ENCODE results near the gene FGF14. TPM values are rescaled to one million over a fixed set of nuclear protein-coding genes. Genes with fewer than 3 reads are reported as not detected.
A peak's percentile ranks its signal among the peaks of the same experiment; 100 is the strongest.

The FGF14 gene
- total RNA-seq, 4 donors from 2014 or later = 0.04 to 1.4 (median 0.38) TPM

DNA sequence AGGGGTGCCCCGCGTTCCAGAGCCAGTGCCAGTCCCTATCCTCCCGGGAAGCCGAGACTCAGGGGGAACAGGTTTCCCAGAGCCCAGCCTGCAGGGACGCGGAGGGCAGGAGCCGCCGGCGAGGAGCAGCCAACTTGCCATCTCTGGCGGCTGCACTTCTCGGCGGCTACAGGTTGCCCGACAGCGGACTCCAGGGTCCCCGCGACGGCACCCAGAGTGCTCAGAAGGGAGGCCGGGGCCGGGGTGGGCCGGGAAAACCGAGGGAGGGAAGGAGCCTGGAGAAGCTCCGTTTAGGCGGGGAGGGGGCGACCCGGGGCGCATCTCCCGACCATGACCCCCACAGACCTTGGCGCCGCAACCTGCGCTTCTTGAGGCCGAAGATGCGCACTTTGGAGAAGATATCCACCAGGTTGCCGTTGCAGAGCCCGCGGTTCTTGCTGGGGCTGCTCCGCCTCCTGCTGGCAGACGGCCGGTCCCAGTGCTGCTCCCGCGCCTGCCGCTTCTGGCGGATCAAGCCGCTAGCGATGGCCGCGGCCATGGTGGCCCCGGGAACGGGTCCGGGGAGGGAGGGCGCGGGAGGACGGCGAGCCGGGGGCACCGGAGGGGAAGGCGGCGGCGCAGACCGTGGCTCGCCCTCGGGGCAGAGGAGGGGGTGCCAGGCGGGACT, 485.6 kb downstream of the FGF14 start:
- peak in 1 of 2 donors; percentile 7 for DNase-seq
- H3K4me3 ChIP-seq (replicated peaks in 1 of 3) = peak overlapping the region in 1 of 3 donors; percentile 6
- intact Hi-C loops (cut with DNase I) = no loop called here
- TF ChIP-seq CTCF (IDR thresholded peaks at IDR 0.05) (peak in 1 of 6 experiments; percentile 10), POLR2A (IDR thresholded peaks at IDR 0.05) (no peak)
- H3K4me1 ChIP-seq = peaks cover 9 to 28% of the 10 kb centered on the region in 2 donors
- 3 to 14% methylated on average over 20 to 27 of the region's 62 CpGs for WGBS, 2 donors
- H3K9me3 ChIP-seq = no peaks in the 10 kb centered on the region
- peaks cover 10% of the 10 kb centered on the region for H3K27me3 ChIP-seq
- H3K36me3 ChIP-seq = no peaks in the 10 kb centered on the region
- no peak overlapping the region for H3K27ac ChIP-seq

- Histone ChIP-seq H3K9me3 (no peaks in the 10 kb centered on the region), H3K36me3 (no peaks in the 10 kb centered on the region), H3K4me3 (replicated peaks in 1 of 3) (no peak overlapping the region), H3K27ac (no peak overlapping the region), H3K4me1 (peaks cover 9 to 28% of the 10 kb centered on the region in 2 donors), H3K27me3 (peaks cover 10% of the 10 kb centered on the region)
- DNase-seq = no peak
- WGBS, 2 donors = 7 to 10% methylated on average over 11 to 13 of the region's 13 CpGs
- intact Hi-C loops (cut with DNase I) = no loop called here
- TF ChIP-seq CTCF (IDR thresholded peaks at IDR 0.05) = no peak
- no peak for TF ChIP-seq POLR2A (IDR thresholded peaks at IDR 0.05)
Measured at GRCh38 chr13:101915755-101916107, 486.1 kb downstream of the FGF14 start.

DNA sequence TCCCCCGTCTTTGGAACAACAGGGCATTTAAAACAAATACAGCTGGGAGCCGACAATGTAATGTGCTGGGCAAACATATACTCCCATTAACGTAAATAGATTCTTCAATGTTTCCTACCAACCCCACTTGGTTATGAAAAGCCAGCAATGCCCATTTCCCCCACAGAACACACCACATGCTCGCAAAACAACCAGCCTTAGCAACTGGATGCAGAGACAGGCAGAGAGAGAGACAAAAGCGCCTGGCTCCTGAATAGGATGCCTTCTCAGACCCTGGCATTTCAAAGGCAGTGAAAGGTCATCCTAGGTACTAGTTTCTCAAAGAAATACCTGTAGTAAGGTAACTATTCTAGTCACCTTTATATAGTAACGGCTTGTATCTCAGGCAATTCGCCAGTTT, 486.5 kb downstream of the FGF14 start:
- H3K36me3 ChIP-seq = no peaks in the 10 kb centered on the region
- H3K9me3 ChIP-seq = no peaks in the 10 kb centered on the region
- H3K4me3 ChIP-seq (replicated peaks in 1 of 3) = no peak overlapping the region
- intact Hi-C loops (cut with DNase I) = no loop called here
- DNase-seq = no peak
- H3K27me3 ChIP-seq = peaks cover 10% of the 10 kb centered on the region
- H3K4me1 ChIP-seq = peaks cover 9 to 28% of the 10 kb centered on the region in 2 donors
- 20 to 26% methylated on average over 7 of the region's 7 CpGs for WGBS, 2 donors
- TF ChIP-seq CTCF (IDR thresholded peaks at IDR 0.05) (no peak), POLR2A (IDR thresholded peaks at IDR 0.05) (no peak)
- no peak overlapping the region for H3K27ac ChIP-seq

- no peaks in the 10 kb centered on the region for H3K9me3 ChIP-seq
- TF ChIP-seq CTCF (IDR thresholded peaks at IDR 0.05) (no peak), POLR2A (IDR thresholded peaks at IDR 0.05) (no peak)
- no peak overlapping the region for H3K27ac ChIP-seq
- peaks cover 10% of the 10 kb centered on the region for H3K27me3 ChIP-seq
- 75 to 80% methylated on average over 2 of the region's 2 CpGs for WGBS, 2 donors
- H3K4me3 ChIP-seq (replicated peaks in 1 of 3) = no peak overlapping the region
- H3K36me3 ChIP-seq = no peaks in the 10 kb centered on the region
- intact Hi-C loops (cut with DNase I) = no loop called here
- no peak for DNase-seq
- peaks cover 0 to 9% of the 10 kb centered on the region in 2 donors for H3K4me1 ChIP-seq
Measured at GRCh38 chr13:101911752-101912151, 490.1 kb downstream of the FGF14 start.

GRCh38 chr13:101903890-101904289, 498.0 kb downstream of the FGF14 start:
- H3K36me3 ChIP-seq = no peaks in the 10 kb centered on the region
- no peaks in the 10 kb centered on the region for H3K27me3 ChIP-seq
- 68 to 70% methylated on average over 3 of the region's 3 CpGs for WGBS, 2 donors
- intact Hi-C loops (cut with DNase I) = no loop called here
- H3K4me1 ChIP-seq = no peaks in the 10 kb centered on the region
- H3K9me3 ChIP-seq = no peaks in the 10 kb centered on the region
- no peak for DNase-seq
- no peak overlapping the region for H3K4me3 ChIP-seq (replicated peaks in 1 of 3)
- TF ChIP-seq POLR2A (IDR thresholded peaks at IDR 0.05) = no peak
- no peak overlapping the region for H3K27ac ChIP-seq
